GM18511 (cell line): ENCODE data around the gene NATD1.

Experiments used
- ATAC-seq: cut with Tn5 transposase; IDR thresholded peaks from one replicate; pipeline ENCODE4 v1.9.1; 2021; ENCODE audit warnings: mild to moderate bottlenecking, moderate library complexity; ENCODE audit not compliant: unreplicated experiment

NATD1 gene

DNA sequence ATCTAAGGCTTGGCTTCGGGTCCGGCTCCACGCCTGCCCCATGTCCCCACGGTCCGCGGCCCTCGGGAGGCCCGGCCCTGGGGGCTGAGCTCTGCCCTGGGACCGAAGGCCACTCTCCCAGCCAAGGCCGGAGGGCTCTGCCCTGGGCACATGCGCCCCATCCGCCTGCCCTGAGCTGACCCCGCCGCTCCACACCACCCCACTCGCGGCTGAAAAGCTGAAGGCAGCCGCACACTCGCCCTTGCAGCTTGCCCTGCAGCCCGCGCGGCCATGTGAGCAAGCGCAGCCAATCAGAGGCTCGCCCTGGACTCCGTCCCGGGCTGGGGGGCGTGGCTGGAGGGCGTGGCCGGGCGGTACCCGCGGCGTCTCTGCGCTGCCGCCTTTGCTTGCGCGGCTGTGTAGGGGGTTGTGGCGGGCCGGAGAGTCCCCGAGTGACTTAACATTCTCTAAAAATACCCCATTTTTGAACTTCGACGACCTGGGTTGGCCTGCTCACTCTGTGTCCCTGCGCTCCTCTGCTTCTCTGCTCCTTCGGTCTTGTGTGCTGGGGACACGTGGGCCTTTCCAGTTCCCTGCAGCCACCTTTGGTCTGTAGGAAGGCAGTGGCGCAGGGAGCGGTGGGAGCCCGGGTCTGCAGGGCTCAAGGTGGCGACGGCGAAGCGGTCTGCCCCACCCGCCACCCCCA is 22.5 kb upstream of the NATD1 start:
- peak; percentile 95 for ATAC-seq

GRCh38 chr17:21275047-21275578 is 21.9 kb upstream of the NATD1 start:
- ATAC-seq: peak; percentile 18

- ATAC-seq: no peak
Measured at GRCh38 chr17:21272881-21273792, 19.9 kb upstream of the NATD1 start.

- no peak for ATAC-seq
Measured at GRCh38 chr17:21272250-21272649, 19.0 kb upstream of the NATD1 start.

GRCh38 chr17:21271454-21272183 is 18.4 kb upstream of the NATD1 start:
- no peak for ATAC-seq

GRCh38 chr17:21269394-21269793 is 16.2 kb upstream of the NATD1 start:
- ATAC-seq: no peak

GRCh38 chr17:21268596-21269188 is 15.5 kb upstream of the NATD1 start:
- no peak for ATAC-seq

GRCh38 chr17:21263376-21263775 is 10.2 kb upstream of the NATD1 start:
- no peak for ATAC-seq

DNA sequence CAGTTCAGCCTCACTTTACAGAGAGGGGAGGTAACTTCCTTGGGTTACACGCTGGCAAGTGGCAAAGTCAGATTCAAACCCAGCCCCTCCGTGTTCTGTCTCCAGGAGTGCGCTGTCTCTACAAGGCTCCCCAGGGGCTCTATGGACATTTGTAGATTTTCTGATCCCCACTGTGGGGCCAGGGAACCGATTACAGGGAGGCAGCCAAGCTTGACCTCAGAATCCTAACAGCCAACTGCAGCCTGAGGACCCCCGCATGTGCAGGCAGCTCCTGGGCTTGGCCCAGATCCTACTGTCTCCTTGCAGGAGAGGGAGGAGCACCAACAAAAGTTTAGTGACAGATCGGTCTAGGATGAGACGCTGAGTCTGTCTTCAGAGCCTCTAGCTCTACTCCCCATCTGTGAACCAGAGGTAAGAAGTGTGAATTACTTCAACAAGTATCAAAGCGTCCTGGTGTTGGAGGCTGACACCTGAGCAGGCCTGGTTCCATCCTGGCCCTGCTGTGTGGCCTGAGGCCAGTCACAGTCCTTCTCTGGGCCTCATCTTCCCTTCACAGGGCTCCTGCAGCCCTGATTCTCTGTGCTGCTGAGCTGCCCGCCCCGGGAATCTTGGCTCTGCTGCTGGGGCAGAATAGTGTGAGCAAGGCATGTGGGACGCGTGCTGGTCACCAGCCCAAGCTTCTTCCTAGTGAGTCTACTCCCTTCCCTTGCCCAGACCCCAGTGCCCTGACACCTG is 9.2 kb upstream of the NATD1 start:
- no peak for ATAC-seq

DNA sequence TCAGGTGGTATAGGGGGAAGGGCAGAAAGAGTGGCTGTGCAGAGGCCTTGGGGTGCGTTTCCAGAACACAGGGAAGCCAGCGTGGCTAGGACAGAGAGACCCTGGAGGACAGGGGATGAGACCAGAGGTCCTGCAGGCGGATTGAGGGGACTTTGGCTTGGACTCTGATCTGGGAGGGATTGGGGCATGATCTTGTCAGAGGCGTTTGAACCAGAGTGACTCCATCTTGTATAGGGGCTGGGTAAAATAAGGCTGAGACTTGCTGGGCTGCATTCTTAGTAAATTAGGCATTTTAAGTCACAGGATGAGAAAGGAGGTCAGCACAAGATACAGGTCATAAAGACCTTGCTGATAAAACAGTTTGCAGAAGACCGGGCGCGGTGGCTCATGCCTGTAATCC is 5.4 kb upstream of the NATD1 start:
- no peak for ATAC-seq

DNA sequence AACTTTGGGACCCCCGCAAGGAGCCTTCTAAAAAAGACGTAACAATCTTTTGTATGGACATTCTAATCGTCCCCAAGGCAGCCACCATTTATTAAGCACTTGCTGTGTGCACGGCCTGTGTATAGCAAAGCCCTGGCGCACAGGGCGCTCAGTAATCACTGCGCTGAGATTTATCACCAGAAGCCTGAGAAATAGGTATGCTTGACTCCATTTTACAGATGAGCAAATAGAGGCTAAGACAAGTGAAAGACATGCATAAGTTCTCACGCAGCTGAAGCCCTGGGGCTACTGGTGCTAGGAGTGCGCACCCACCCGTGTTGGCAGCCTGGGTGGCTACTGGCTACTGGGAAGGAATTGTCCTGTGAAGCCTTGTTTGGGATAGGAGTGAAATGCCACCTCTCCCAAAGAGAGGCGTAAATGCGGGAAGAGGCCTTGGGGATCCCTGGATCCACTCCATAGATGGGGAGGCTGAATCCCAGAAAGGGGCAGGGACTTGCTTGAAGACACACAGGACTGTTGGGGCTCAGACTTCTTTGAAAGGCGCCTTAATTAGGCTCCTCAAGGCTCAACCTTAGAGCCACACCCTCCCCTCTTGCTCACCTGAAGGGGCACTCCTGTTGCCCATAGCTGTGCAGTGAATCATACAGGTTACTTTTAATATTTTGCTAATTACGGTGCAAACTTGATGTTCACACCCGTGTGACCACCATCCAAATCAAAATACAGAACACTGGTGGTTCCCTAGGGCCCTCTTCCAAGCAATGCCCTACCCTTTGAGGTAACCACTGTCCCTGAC is 634 bp upstream of the NATD1 start:
- peak; percentile 7 for ATAC-seq

DNA sequence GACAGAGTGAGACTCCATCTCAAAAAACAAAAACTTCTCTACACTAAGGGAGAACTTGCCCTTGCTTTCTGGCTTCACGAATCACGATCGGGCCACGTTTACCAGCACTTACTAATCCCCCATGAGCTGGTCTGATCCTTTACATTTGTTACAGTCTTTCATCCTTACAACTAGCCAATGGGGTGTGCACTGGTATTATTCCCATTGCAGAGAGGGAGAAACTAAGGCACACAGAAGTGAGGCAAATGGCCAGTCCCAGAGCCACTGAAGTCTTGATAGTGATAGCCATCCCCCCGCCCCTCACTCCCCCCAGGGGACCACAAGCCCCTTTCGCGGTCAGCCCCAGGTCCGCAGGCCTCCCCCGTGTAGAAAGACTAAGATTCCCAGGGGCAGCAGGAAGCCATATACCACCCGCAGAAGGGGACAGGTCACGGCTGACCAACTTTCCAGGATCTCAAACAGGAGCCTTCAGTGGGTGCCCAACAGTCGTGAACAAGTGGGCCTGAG is 868 bp downstream of the NATD1 start:
- ATAC-seq: no peak

GRCh38 chr17:21251337-21252010 is 1.7 kb downstream of the NATD1 start:
- no peak for ATAC-seq

DNA sequence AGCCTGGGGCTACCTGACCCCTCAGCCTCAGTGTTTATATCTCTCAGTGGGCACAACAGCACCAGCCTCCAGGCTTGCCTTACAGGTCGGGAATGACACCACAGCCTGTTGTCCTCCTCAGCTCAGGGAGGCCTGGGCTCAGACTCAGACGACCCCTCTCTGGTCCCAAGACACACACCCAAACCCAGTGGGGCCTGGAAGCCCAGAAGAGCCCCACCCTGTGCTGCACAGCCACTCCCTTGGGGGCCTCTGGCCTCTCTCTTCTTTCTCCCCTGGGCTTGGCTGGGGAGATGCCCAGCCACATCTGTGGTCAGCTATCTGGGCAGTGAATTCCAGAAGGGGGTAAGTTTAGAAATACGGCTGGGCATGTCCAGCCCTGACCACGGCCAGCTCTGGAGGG is 2.4 kb downstream of the NATD1 start:
- no peak for ATAC-seq

DNA sequence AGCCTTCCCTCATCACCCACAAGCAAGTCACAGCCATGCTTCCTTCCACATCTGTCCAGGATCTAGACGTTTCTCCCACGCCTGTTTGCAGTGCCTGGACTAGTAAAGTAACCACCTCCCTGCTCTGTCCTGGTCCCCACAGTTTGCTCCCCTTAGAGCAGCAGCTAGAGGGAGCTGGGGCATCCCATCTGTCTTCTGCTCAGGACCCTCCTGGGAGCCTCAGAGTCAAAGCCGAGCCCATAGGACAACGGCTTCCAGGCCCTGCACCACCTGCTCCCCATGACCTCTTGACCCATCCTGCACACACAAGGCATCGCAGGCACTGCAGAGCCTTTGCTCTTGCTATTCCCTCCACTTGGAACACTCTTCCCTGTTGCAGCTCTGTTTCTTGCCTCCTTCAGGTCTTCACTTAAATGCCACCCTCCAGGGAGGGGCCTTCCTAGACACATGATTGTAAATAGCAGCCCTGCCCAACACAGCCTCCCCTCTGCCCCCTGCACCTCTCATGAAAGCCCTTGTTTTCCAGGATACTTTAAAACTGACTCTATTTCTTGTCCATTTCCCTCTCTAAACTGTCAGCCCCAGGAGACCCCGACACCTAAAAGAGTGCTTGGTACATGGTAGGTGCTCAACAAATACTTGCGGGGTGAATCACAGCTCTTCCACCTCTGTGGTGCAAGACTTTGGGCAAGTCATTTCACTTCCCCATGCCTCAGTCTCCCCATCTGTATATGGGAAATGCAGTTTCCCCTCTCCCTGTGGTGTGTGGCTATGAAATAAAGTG is 3.1 kb downstream of the NATD1 start:
- ATAC-seq: no peak

DNA sequence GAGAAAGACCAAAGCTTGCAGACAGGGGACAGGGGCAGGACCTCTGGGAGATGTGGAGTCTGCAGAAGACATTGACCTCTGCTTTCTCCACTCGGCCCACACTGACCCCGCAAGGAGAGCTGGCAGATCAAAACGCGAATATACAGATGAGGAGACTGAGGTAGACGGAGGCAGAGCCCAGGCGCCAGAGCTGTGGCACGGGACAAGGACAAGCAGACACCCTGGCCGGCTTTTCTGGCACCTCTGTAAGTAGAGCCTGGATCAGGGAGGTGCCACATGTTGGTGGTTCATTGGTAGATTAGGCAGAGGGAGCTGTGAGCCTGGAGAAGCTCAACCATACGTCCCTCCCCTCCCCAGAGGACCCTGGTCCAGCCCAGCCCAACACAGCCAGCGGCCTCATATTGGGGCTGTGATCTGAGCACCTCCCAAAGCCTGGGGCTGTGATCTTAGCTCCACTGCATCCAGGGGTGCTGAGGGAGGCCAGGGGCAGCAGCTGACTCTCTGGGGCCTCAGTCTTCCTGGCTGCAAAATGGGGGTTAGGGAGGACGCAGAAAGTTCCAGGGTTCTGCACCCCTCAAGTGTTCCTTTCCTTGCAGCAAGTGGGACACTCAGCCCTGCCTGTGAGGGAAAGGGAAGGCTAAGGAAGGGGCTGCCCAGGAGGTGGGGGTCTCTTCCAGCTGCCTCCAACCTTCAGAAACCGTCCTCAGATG is 4.0 kb downstream of the NATD1 start:
- ATAC-seq: no peak

- ATAC-seq: no peak
Measured at GRCh38 chr17:21248500-21248899, 4.7 kb downstream of the NATD1 start.
